Mononuclear cell (primary cell): ENCODE measurements around the gene KCNAB1. TPM values are rescaled to one million over a fixed set of nuclear protein-coding genes. Genes with fewer than 3 reads are reported as not detected.

Experiments used
- H3K27me3 ChIP-seq: 2 replicates; pipeline ENCODE4 v1.6.0; 2011; ENCODE audit warnings: low read length, control low read depth; ENCODE audit not compliant: insufficient read depth
- H3K4me1 ChIP-seq: 2 replicates; pipeline ENCODE4 v1.5.1; 2011; ENCODE audit warnings: mild to moderate bottlenecking, low read length, control low read depth; ENCODE audit not compliant: insufficient read depth
- H3K4me3 ChIP-seq: 2 replicates; pipeline ENCODE4 v1.5.1; 2011; ENCODE audit warnings: mild to moderate bottlenecking, low read length, moderate library complexity
- H3K9me3 ChIP-seq: 2 replicates; pipeline ENCODE4 v1.5.1; 2011; ENCODE audit warnings: low read depth, mild to moderate bottlenecking, control low read depth, low read length
- total RNA-seq: library from RNA; depleted of rRNA; stranded (reverse); fragments of >200 nt; gene quantifications from one replicate; pipeline ENCODE4 v1.2.3, GENCODE V29; 2012

Gene KCNAB1
- total RNA-seq, 1 donor = not detected

- H3K9me3 ChIP-seq = no peaks in the 10 kb centered on the region
- H3K4me3 ChIP-seq = no peak overlapping the region
- no peaks in the 10 kb centered on the region for H3K4me1 ChIP-seq
- H3K27me3 ChIP-seq = no peaks in the 10 kb centered on the region
Measured at GRCh38 chr3:156351783-156352182, 231.4 kb downstream of the KCNAB1 start.

- H3K27me3 ChIP-seq = no peaks in the 10 kb centered on the region
- no peak overlapping the region for H3K4me3 ChIP-seq
- no peaks in the 10 kb centered on the region for H3K9me3 ChIP-seq
- H3K4me1 ChIP-seq = no peaks in the 10 kb centered on the region
Measured at GRCh38 chr3:156352728-156353127, 232.3 kb downstream of the KCNAB1 start.

- no peaks in the 10 kb centered on the region for H3K27me3 ChIP-seq
- no peak overlapping the region for H3K4me3 ChIP-seq
- no peaks in the 10 kb centered on the region for H3K4me1 ChIP-seq
- H3K9me3 ChIP-seq = no peaks in the 10 kb centered on the region
Measured at GRCh38 chr3:156353563-156353962, 233.2 kb downstream of the KCNAB1 start.

- Histone ChIP-seq H3K27me3 (no peaks in the 10 kb centered on the region), H3K4me3 (no peak overlapping the region), H3K4me1 (no peaks in the 10 kb centered on the region), H3K9me3 (no peaks in the 10 kb centered on the region)
Measured at GRCh38 chr3:156356537-156357363, 236.4 kb downstream of the KCNAB1 start.

- Histone ChIP-seq H3K4me3 (no peak overlapping the region), H3K9me3 (no peaks in the 10 kb centered on the region), H3K4me1 (no peaks in the 10 kb centered on the region), H3K27me3 (no peaks in the 10 kb centered on the region)
Measured at GRCh38 chr3:156358232-156358631, 237.9 kb downstream of the KCNAB1 start.

GRCh38 chr3:156359368-156359767 lies 239.0 kb downstream of the KCNAB1 start:
- H3K4me3 ChIP-seq = no peak overlapping the region
- no peaks in the 10 kb centered on the region for H3K27me3 ChIP-seq
- H3K4me1 ChIP-seq = no peaks in the 10 kb centered on the region
- H3K9me3 ChIP-seq = no peaks in the 10 kb centered on the region

GRCh38 chr3:156360083-156360482 lies 239.7 kb downstream of the KCNAB1 start:
- Histone ChIP-seq H3K4me3 (no peak overlapping the region), H3K9me3 (no peaks in the 10 kb centered on the region), H3K4me1 (no peaks in the 10 kb centered on the region), H3K27me3 (no peaks in the 10 kb centered on the region)

GRCh38 chr3:156360963-156361362 lies 240.6 kb downstream of the KCNAB1 start:
- no peaks in the 10 kb centered on the region for H3K27me3 ChIP-seq
- no peak overlapping the region for H3K4me3 ChIP-seq
- H3K9me3 ChIP-seq = no peaks in the 10 kb centered on the region
- H3K4me1 ChIP-seq = no peaks in the 10 kb centered on the region

GRCh38 chr3:156366559-156366958 lies 246.2 kb downstream of the KCNAB1 start:
- H3K4me3 ChIP-seq = no peak overlapping the region
- H3K4me1 ChIP-seq = no peaks in the 10 kb centered on the region
- H3K9me3 ChIP-seq = no peaks in the 10 kb centered on the region
- no peaks in the 10 kb centered on the region for H3K27me3 ChIP-seq

- Histone ChIP-seq H3K4me3 (no peak overlapping the region), H3K9me3 (no peaks in the 10 kb centered on the region), H3K4me1 (no peaks in the 10 kb centered on the region), H3K27me3 (no peaks in the 10 kb centered on the region)
Measured at GRCh38 chr3:156368189-156368588, 247.8 kb downstream of the KCNAB1 start.

- H3K4me3 ChIP-seq = no peak overlapping the region
- H3K9me3 ChIP-seq = no peaks in the 10 kb centered on the region
- H3K4me1 ChIP-seq = no peaks in the 10 kb centered on the region
- peaks cover 2% of the 10 kb centered on the region for H3K27me3 ChIP-seq
Measured at GRCh38 chr3:156371701-156372100, 251.3 kb downstream of the KCNAB1 start.

- Histone ChIP-seq H3K9me3 (no peaks in the 10 kb centered on the region), H3K4me3 (no peak overlapping the region), H3K27me3 (peaks cover 2% of the 10 kb centered on the region), H3K4me1 (no peaks in the 10 kb centered on the region)
Measured at GRCh38 chr3:156373095-156373494, 252.7 kb downstream of the KCNAB1 start.

- Histone ChIP-seq H3K4me3 (no peak overlapping the region), H3K9me3 (no peaks in the 10 kb centered on the region), H3K27me3 (peaks cover 2% of the 10 kb centered on the region), H3K4me1 (no peaks in the 10 kb centered on the region)
Measured at GRCh38 chr3:156373654-156374053, 253.3 kb downstream of the KCNAB1 start.

GRCh38 chr3:156376199-156376598 lies 255.8 kb downstream of the KCNAB1 start:
- H3K27me3 ChIP-seq = peaks cover 2% of the 10 kb centered on the region
- H3K4me1 ChIP-seq = no peaks in the 10 kb centered on the region
- no peaks in the 10 kb centered on the region for H3K9me3 ChIP-seq
- H3K4me3 ChIP-seq = no peak overlapping the region

- H3K27me3 ChIP-seq = peaks cover 2% of the 10 kb centered on the region
- no peaks in the 10 kb centered on the region for H3K4me1 ChIP-seq
- H3K9me3 ChIP-seq = no peaks in the 10 kb centered on the region
- no peak overlapping the region for H3K4me3 ChIP-seq
Measured at GRCh38 chr3:156377266-156377665, 256.9 kb downstream of the KCNAB1 start.

- H3K9me3 ChIP-seq = no peaks in the 10 kb centered on the region
- no peak overlapping the region for H3K4me3 ChIP-seq
- no peaks in the 10 kb centered on the region for H3K4me1 ChIP-seq
- H3K27me3 ChIP-seq = peaks cover 2% of the 10 kb centered on the region
Measured at GRCh38 chr3:156377718-156378117, 257.3 kb downstream of the KCNAB1 start.
